NCI-H446 (cell line): ENCODE results near the gene ADK.

ENCODE experiments used
- DNase-seq, 2 experiments: peaks; one replicate each; lab custom pipeline; 2025; lab: John Stamatoyannopoulos, UW

Gene ADK

GRCh38 chr10:74602576-74602975 lies 451.6 kb downstream of the ADK start:
- DNase-seq: no peak

DNA sequence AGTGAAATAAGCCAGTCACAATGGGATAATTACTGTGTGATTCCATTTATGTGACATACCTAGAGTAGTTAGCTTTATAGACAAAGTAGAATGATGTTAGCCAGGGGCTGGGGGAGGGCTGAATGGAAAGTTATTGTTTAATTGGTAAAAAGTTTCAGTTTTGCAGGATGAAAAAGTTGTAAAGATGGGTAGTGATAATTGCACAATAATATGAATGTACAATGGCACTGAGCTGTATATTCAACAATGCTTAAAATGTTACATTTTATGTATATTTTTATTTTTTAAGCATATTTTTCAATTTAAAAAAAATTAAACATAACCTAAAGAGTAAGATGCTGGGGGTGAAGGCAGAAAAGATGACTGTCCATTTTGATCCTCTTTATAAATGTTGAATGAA lies 459.3 kb downstream of the ADK start:
- no peak for DNase-seq

GRCh38 chr10:74612195-74612594 lies 461.2 kb downstream of the ADK start:
- no peak for DNase-seq

DNA sequence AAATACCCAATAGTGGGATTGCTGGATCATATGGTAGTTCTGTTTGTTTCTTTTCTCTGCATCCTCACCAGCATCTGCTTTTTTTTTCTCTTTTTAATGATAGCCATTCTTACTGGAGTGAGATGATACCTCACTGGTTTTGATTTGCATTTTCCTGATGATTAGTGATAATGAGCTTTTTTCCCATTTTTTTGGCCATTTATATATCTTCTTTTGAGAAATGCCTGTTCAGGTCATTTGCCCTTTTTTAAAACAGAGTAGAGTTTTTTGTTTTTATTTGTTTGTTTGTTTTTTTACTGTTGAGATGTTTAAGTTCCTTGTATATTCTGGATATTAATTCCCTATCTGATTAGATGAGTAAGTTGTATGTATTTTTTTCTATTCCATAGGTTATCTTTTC lies 469.6 kb downstream of the ADK start:
- DNase-seq: no peak

DNA sequence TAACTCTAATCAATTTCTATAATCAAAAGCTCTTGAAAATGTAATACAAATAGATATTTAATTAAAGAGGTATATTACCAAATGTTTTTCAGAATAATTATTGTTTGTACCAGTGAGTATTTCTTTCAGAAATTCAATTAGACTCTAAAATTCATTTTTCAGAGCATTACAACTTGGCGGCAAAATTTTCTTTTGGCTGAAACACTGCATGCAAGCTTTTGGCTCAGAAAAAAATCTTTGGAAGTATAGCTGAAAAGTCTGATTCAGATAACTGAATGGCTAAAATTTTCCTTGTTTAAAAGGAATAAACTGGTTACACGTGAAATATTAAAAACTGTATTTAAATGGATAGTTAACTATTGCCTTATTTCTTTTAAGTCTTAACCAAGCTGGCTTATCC lies 472.8 kb downstream of the ADK start:
- no peak for DNase-seq

DNA sequence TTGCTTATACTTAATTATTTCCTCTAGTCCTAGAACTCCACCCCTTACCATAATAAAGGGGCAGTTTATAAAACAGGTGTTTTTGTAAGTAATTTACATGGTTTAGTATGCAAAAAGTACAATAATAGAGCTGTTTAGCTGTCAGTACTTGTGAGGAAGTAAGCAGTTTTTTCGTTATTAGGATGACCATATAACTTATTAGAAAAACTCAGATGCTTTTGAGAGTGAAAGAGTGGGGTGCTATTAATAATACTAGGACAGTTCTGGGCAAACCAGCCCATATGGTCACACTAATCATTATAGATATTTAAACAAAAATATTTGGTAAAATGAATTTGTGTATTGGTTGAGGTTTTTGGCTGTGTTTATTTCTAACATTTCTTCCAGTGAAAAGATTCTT lies 473.5 kb downstream of the ADK start:
- no peak for DNase-seq

- no peak for DNase-seq
Observed at GRCh38 chr10:74628136-74628535, 477.1 kb downstream of the ADK start.

DNA sequence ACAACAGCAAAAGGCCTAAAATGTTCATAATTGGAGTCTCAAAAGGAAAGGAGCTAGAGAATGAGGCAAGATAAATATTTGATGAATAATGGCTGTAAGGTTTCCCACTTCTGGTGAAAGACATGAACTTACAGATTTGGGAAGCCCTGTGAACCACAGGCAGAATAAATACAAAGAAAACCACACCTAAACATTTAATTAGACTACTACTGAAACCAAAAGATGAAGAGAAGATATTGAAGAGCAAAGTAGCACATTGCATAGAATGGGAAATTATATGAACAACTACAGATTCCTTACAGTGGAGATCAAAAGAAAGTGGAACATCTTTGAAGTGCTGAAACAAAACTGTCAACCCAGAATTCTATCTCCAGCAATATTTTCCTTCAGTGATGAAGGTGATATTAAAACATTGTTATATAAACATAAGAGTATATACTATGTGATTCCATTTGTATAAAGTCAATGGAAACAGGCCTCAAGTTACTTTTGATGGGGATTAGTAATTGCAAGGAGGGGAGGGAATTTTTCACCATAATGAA lies 484.0 kb downstream of the ADK start:
- DNase-seq: no peak

GRCh38 chr10:74635655-74636054 lies 484.6 kb downstream of the ADK start:
- DNase-seq: no peak

DNA sequence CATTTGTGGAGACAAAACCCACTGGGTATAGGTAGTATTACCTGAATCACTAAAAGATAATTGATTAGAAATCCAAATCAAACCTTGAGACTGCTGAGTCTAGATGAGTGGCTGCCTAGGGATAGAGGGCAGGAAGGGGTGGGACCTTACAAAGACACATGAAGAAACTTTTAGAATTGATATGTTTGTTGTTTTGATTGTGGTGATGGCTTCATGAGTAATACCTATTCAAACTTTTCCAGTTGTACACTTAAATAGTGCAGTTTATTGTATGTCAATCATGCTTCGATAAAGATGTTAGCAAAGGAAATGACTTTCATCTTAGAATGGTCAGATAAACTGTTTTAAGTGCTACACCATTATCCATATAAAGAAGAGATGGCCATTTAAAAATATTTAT lies 486.7 kb downstream of the ADK start:
- no peak for DNase-seq

GRCh38 chr10:74640134-74640921 lies 489.3 kb downstream of the ADK start:
- DNase-seq: peak in 1 of 2 experiments; percentile 52

GRCh38 chr10:74641659-74642058 lies 490.6 kb downstream of the ADK start:
- DNase-seq: no peak

GRCh38 chr10:74642901-74643595 lies 492.0 kb downstream of the ADK start:
- DNase-seq: no peak

GRCh38 chr10:74643596-74643975 lies 492.6 kb downstream of the ADK start:
- no peak for DNase-seq

DNA sequence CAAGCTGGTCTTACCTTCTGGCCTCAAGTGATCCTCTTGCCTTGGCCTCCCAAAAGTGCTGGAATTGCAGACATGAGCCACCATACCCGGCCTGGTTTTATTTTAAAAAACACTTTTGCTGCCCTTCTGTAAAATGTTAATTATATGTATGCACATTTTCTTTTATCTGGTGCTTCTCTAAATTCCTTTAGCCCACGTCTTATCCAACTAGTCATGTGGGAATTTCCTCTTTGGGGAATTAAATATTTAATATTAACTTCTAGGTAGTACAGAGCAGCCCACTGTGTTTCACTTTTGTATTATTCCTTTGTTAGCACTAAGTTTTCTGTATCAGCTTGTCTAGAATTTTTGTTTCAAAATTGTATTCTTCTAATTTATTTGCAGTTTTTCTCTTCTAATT lies 493.7 kb downstream of the ADK start:
- no peak for DNase-seq

GRCh38 chr10:74645692-74646091 lies 494.7 kb downstream of the ADK start:
- DNase-seq: no peak

DNA sequence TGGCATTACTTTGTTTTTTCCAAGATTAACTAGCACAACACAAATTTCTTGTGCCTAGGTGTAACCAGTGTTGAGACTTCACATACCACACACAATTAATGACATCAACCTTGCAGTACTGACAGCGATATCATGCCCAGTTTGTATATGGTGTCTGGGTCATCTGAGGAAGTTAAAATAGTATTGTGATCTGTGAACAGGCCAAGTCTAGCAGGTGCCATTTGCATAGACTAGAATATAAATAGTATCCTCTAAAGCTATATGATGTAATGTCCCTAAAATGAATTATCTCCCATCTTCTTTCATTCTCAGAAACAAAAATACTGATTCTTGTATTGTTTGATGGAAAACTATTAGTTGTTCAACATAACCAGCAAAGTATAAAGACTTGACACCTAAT lies 499.6 kb downstream of the ADK start:
- no peak for DNase-seq

DNA sequence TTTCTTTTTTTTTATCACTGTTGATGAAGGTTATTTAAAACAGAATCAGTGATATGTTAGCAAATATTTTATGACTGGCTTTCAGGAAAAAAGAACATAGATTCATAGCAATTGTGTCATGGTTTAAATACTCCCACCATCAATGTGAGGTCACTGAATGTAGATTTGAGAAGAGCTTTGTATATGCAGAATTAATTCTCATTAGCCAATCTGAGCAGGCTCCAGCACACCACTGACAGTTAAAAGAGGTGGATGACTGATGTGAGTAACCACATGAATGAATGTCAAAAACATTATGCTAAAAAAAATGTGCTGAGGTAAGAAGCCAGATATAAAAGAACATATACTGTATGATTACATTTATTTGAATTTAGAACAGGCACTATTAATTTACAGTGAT lies 500.5 kb downstream of the ADK start:
- DNase-seq: no peak

- DNase-seq: no peak
Observed at GRCh38 chr10:74652664-74653063, 501.6 kb downstream of the ADK start.

DNA sequence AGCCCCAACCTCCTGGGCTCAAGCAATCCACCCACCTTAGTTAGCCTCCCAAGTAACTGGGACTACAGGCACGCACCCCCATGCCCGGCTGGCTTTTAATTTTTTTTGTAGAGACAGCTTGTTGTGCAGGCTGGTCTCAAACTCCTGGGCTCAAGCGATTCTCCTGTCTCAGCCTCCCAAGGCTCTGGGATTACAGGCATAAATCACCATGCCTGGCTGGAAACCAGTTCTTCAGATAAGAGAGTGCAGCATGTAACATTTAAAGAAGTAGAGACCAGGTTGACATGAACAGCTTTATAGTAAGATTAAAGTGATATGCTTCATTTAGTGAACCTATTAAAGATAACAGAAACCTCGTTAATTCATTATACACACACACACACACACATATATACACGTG lies 507.5 kb downstream of the ADK start:
- DNase-seq: no peak

DNA sequence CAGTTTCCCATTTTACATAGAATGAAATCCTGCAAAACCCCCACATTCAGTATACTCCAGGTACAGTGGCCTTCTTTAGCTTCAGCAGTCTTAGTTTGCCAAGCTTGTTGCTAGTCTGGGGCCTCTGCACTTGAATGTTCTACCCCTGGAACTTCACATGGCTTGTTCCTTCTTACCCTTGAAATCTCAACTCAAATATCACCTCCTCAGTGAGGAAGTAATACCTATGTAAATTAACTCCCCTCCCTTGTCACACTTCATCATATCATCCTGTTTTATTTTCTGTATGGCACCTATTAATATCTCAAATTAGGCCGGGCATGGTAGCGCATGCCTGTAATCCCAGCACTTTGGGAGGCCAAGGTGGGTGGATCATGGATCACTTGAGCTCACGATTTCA lies 511.6 kb downstream of the ADK start:
- DNase-seq: no peak

DNA sequence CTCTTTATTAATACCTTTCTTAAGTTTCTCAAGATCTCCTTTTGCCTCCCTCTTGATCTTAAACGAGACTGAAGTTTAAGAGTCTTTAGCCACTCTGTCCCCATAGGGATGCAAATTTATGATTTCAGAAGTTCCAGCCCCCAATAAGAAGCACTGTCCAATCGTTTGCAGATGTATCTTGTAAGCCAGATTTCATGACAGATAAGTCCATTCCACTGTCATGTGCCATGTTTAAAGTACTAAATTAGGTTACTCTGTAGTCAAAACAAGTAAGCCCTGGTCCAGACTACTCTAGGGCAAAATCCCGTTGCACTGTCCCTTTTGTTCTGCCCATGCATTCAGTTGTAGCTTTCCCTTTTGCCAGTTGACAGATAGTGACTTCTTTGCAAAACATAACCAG lies 518.2 kb downstream of the ADK start:
- DNase-seq: no peak

GRCh38 chr10:74671716-74672115 lies 520.7 kb downstream of the ADK start:
- no peak for DNase-seq
